HepG2 (cell line): ENCODE data around the gene HEYL. TPM values are rescaled to one million over a fixed set of nuclear protein-coding genes. Genes with fewer than 3 reads are reported as not detected.

Experiments
- ATAC-seq: fragments of 200-7000 bp; cut with Tn5 transposase; 3 replicates; pipeline ENCODE4 v1.9.1; 2020; ENCODE audit warnings: mild to moderate bottlenecking, moderate library complexity
- BruUV-seq: library from RNA; stranded (reverse); fragments of 400-500 nt; replicated peaks from 2 replicates; lab custom pipeline; 2021; lab: Mats Ljungman, UMichigan
- CTCF ChIA-PET: fragments of 300-600 bp; formaldehyde crosslinking; extraction: SDS; loops from one replicate; lab custom pipeline; 2021; ENCODE audit warnings: low total read pairs, inconsistent platforms, low intra/inter-chr PET ratio; lab: Yijun Ruan, JAX
- POLR2A ChIA-PET: fragments of 350-600 bp; sonication (Branson Sonifier 250); formaldehyde crosslinking; loops from one replicate; lab custom pipeline; 2020; ENCODE audit warnings: antibody characterized with exemption, inconsistent platforms; lab: Yijun Ruan, JAX
- DNase-seq: peaks from one replicate; pipeline ENCODE4 v3.0.0-alpha.2; 2015; ENCODE audit warnings: low spot score
- FAIRE-seq: peaks from 3 replicates; lab custom pipeline; 2011; peaks lifted over from hg19 to GRCh38; lab: Jason Lieb, UNC
- H2AFZ ChIP-seq: one replicate; pipeline ENCODE4 v1.6.1; 2011; ENCODE audit warnings: low read length, inconsistent platforms
- H3K27ac ChIP-seq: fragments of 300-600 bp; 3 replicates; pipeline ENCODE4 v1.8.0; 2011; ENCODE audit warnings: mixed run types, mild to moderate bottlenecking, mixed read lengths, low read length, inconsistent platforms; ENCODE audit not compliant: insufficient read depth; ENCODE audit errors: extremely low read length
- H3K27me3 ChIP-seq, 2 experiments: fragments of 200-600 bp in 1 of 2; 2 replicates in 1 of 2; 3 replicates in 1 of 2; pipeline versions ENCODE4 v1.6.0 to v1.8.0; 2011; ENCODE audit warnings: low read length in 2 of 2, mild to moderate bottlenecking in 2 of 2, moderate library complexity in 2 of 2, inconsistent platforms in 1 of 2; ENCODE audit not compliant: insufficient read depth in 2 of 2, control insufficient read depth in 1 of 2
- H3K36me3 ChIP-seq, 2 experiments: fragments of 200-600 bp in 1 of 2; replicated peaks in 1 of 2; 2 replicates in 1 of 2; 3 replicates in 1 of 2; pipeline versions ENCODE4 v1.5.1 to v1.8.0; 2011; ENCODE audit warnings: low read length in 2 of 2, inconsistent platforms in 1 of 2; ENCODE audit not compliant: insufficient read depth in 2 of 2, control insufficient read depth in 1 of 2
- H3K4me1 ChIP-seq: 2 replicates; pipeline ENCODE4 v1.5.1; 2012; ENCODE audit warnings: low read length, inconsistent platforms; ENCODE audit not compliant: insufficient read depth
- H3K4me2 ChIP-seq: 2 replicates; pipeline ENCODE4 v1.6.0; 2011; ENCODE audit warnings: low read depth, low read length, inconsistent platforms
- H3K4me3 ChIP-seq, 3 experiments: fragments of 200-600 bp in 1 of 3; sonication (generic), shearing (Covaris generic) in 1 of 3; replicated peaks in 1 of 3; 2 replicates each; pipeline ENCODE4 v1.5.1; 2011 to 2016; ENCODE audit warnings: low read length in 3 of 3, inconsistent platforms in 2 of 3, low read depth in 2 of 3, mild to moderate bottlenecking in 2 of 3, control low read depth in 1 of 3, mixed read lengths in 1 of 3; ENCODE audit not compliant: insufficient read depth in 1 of 3
- H3K79me2 ChIP-seq: one replicate; pipeline ENCODE4 v1.6.1; 2011; ENCODE audit warnings: low read length, inconsistent platforms; ENCODE audit not compliant: insufficient read depth
- H3K9ac ChIP-seq: 2 replicates; pipeline ENCODE4 v1.6.0; 2011; ENCODE audit warnings: mild to moderate bottlenecking, low read depth, low read length, inconsistent platforms; ENCODE audit not compliant: insufficient read depth
- H3K9me3 ChIP-seq: 2 replicates; pipeline ENCODE4 v1.5.1; 2012; ENCODE audit warnings: mild to moderate bottlenecking, low read length
- H4K20me1 ChIP-seq: 2 replicates; pipeline ENCODE4 v1.6.0; 2011; ENCODE audit warnings: inconsistent platforms, mild to moderate bottlenecking, low read length, moderate library complexity; ENCODE audit not compliant: insufficient read depth
- ARID2 ChIP-seq: sonication (generic); formaldehyde crosslinking; IDR thresholded peaks from 2 replicates; pipeline ENCODE4 v1.8.1; 2022; ENCODE audit warnings: mild to moderate bottlenecking, missing genetic modification reagents, borderline replicate concordance
- GABPA ChIP-seq, 2 experiments: IDR thresholded peaks; 2 replicates each; pipeline ENCODE4 v1.6.1; 2011 to 2016; ENCODE audit warnings: low read depth in 2 of 2, low read length in 1 of 2, missing biosample characterization in 1 of 2, missing genetic modification characterization in 1 of 2
- NFE2 ChIP-seq: sonication (generic); formaldehyde crosslinking; IDR thresholded peaks from 2 replicates; pipeline ENCODE4 v1.4.0; 2020; ENCODE audit warnings: missing genetic modification reagents
- RBAK ChIP-seq: sonication (generic); formaldehyde crosslinking; IDR thresholded peaks from 2 replicates; pipeline ENCODE4 v1.5.1; 2020; ENCODE audit warnings: mild to moderate bottlenecking, missing genetic modification reagents
- RFX5 ChIP-seq: IDR thresholded peaks from 2 replicates; pipeline ENCODE4 v1.6.1; 2011; ENCODE audit warnings: low read depth, low read length, improper control_type of control experiment
- SALL1 ChIP-seq: sonication (generic); formaldehyde crosslinking; IDR thresholded peaks from 2 replicates; pipeline ENCODE4 v1.8.0; 2022; ENCODE audit warnings: mild to moderate bottlenecking, missing genetic modification reagents
- ZFP82 ChIP-seq: sonication (generic); formaldehyde crosslinking; IDR thresholded peaks from 2 replicates; pipeline ENCODE4 v1.5.1; 2020; ENCODE audit warnings: mild to moderate bottlenecking, missing genetic modification reagents, borderline replicate concordance
- ZFX ChIP-seq: sonication (generic); formaldehyde crosslinking; IDR thresholded peaks from 2 replicates; pipeline ENCODE4 v1.4.0; 2020; ENCODE audit warnings: mild to moderate bottlenecking, low read depth, missing genetic modification reagents, moderate library complexity
- ZNF251 ChIP-seq: sonication (generic); formaldehyde crosslinking; IDR thresholded peaks from 2 replicates; pipeline ENCODE4 v1.9.0; 2021; ENCODE audit warnings: mild to moderate bottlenecking, missing genetic modification reagents
- ZNF605 ChIP-seq: sonication (generic); formaldehyde crosslinking; IDR thresholded peaks from 2 replicates; pipeline ENCODE4 v1.8.0; 2022; ENCODE audit warnings: mild to moderate bottlenecking, missing genetic modification reagents
- ZNF678 ChIP-seq: sonication (generic); formaldehyde crosslinking; IDR thresholded peaks from 2 replicates; pipeline ENCODE4 v1.4.0; 2020; ENCODE audit warnings: mild to moderate bottlenecking, missing genetic modification reagents
- ZNF777 ChIP-seq: sonication (generic); formaldehyde crosslinking; IDR thresholded peaks from 2 replicates; pipeline ENCODE4 v1.4.0; 2020; ENCODE audit warnings: missing genetic modification reagents
- ZSCAN22 ChIP-seq: sonication (generic); formaldehyde crosslinking; IDR thresholded peaks from 2 replicates; pipeline ENCODE4 v1.4.0; 2020; ENCODE audit warnings: mild to moderate bottlenecking, missing genetic modification reagents
- ZSCAN9 ChIP-seq: IDR thresholded peaks from 2 replicates; pipeline ENCODE4 v1.6.1; 2016; ENCODE audit warnings: borderline replicate concordance
- ZUFSP ChIP-seq: sonication (generic); formaldehyde crosslinking; IDR thresholded peaks from 2 replicates; pipeline ENCODE4 v1.9.0; 2021; ENCODE audit warnings: missing genetic modification reagents, mild to moderate bottlenecking, borderline replicate concordance
- WGBS: methylation state at CpG from one replicate; pipeline ENCODE4 v1.1.6; 2017; ENCODE audit warnings: low lambda C conversion rate; 5-methylcytosine and 5-hydroxymethylcytosine counted together
- in situ Hi-C: cut with HindIII; loops from 2 replicates; pipeline ENCODE4 v1.10.0; 2017; ENCODE audit warnings: low pct_unique_long_range_greater_than_20kb; ENCODE audit not compliant: extremely low pct_ligation_motif_present
- intact Hi-C: fragments of 100-400 bp; cut with micrococcal nuclease; formaldehyde crosslinking; loops from one replicate; pipeline ENCODE4 v1.10.0; 2022; ENCODE audit not compliant: unreplicated experiment
- polyA plus RNA-seq, 8 experiments: library from polyadenylated mRNA; depleted of rRNA in 3 of 8; stranded (reverse) in 7 of 8; unstranded in 1 of 8; fragments of >200 nt; fragmentation: Illumina TruSeq in 4 of 8; extraction: Trizol in 4 of 8; gene quantifications; 2 replicates each; pipeline versions ENCODE4 v1.2.1 to v1.2.3, GENCODE V29; 2011 to 2016; ENCODE audit warnings: low read depth in 4 of 8, missing spikeins in 1 of 8, mixed read lengths in 1 of 8; ENCODE audit not compliant: insufficient read depth in 1 of 8
- total RNA-seq, 5 experiments: library from RNA; depleted of rRNA; stranded (reverse); fragments of >200 nt; fragmentation: Illumina TruSeq; extraction: Trizol; gene quantifications; 2 replicates each; pipeline ENCODE4 v1.2.3, GENCODE V29; 2016; ENCODE audit warnings: low read depth in 1 of 5
- TF ChIP-seq, protein P1 (sequence below): sonication (generic); formaldehyde crosslinking; IDR thresholded peaks from 2 replicates; pipeline ENCODE4 v1.4.0; 2020; ENCODE audit warnings: missing genetic modification reagents
- TF ChIP-seq, protein P2 (sequence below): fragments of 450-650 bp; IDR thresholded peaks from 2 replicates; pipeline ENCODE4 v1.6.1; 2017; ENCODE audit warnings: mild to moderate bottlenecking
- TF ChIP-seq, protein P3 (sequence below): sonication (generic); formaldehyde crosslinking; IDR thresholded peaks from 2 replicates; pipeline ENCODE4 v1.4.0; 2020; ENCODE audit warnings: missing genetic modification reagents

The HEYL gene
- total and polyA plus RNA-seq, 2 of the 13 experiments (the other 11 are each of a cell fraction or from before 2014, with no cell fraction given), result 0.03 to 0.04 TPM

DNA sequence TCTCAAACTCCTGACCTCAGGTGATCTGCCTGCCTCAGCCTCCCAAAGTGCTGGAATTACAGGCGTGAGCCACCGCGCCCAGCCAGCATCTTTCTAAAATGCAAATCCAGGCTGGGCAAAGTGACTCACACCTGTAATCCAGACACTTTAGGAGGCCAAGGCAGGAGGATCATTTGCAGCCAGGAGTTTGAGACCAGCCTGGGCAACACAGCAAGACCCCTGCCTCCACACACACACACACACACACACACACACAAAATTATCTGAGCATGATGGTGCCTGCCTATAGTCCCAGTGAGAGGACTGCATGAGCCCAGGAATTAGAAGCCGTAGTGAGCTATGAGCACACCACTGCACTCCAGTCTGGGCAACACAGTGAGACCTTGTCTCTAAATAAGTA lies 46.1 kb downstream of the HEYL start:
- no peak overlapping the region for H2AFZ ChIP-seq
- peaks cover 5 to 24% of the 10 kb centered on the region in 2 experiments; a peak in 4 of 5 replicates for H3K27me3 ChIP-seq
- DNase-seq, result no peak
- no peak overlapping the region for H3K4me2 ChIP-seq
- no peak for FAIRE-seq
- no peak for ATAC-seq
- H3K79me2 ChIP-seq, result no peaks in the 10 kb centered on the region
- in situ Hi-C loops (no loop called here), intact Hi-C loops (no loop called here)
- no peak for TF ChIP-seq ZNF678 (CRISPR knock-in tag)
- TF ChIP-seq, protein P1, sequence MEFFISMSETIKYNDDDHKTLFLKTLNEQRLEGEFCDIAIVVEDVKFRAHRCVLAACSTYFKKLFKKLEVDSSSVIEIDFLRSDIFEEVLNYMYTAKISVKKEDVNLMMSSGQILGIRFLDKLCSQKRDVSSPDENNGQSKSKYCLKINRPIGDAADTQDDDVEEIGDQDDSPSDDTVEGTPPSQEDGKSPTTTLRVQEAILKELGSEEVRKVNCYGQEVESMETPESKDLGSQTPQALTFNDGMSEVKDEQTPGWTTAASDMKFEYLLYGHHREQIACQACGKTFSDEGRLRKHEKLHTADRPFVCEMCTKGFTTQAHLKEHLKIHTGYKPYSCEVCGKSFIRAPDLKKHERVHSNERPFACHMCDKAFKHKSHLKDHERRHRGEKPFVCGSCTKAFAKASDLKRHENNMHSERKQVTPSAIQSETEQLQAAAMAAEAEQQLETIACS, result no peak
- TF ChIP-seq ZFP82, result no peak
- no peak for TF ChIP-seq ZFX
- TF ChIP-seq RFX5, result no peak
- no peak for TF ChIP-seq RBAK
- no peak for TF ChIP-seq ZSCAN22 (CRISPR knock-in tag)
- TF ChIP-seq SALL1, result no peak
- TF ChIP-seq ZUFSP (CRISPR knock-in tag), result no peak
- TF ChIP-seq, protein P2, sequence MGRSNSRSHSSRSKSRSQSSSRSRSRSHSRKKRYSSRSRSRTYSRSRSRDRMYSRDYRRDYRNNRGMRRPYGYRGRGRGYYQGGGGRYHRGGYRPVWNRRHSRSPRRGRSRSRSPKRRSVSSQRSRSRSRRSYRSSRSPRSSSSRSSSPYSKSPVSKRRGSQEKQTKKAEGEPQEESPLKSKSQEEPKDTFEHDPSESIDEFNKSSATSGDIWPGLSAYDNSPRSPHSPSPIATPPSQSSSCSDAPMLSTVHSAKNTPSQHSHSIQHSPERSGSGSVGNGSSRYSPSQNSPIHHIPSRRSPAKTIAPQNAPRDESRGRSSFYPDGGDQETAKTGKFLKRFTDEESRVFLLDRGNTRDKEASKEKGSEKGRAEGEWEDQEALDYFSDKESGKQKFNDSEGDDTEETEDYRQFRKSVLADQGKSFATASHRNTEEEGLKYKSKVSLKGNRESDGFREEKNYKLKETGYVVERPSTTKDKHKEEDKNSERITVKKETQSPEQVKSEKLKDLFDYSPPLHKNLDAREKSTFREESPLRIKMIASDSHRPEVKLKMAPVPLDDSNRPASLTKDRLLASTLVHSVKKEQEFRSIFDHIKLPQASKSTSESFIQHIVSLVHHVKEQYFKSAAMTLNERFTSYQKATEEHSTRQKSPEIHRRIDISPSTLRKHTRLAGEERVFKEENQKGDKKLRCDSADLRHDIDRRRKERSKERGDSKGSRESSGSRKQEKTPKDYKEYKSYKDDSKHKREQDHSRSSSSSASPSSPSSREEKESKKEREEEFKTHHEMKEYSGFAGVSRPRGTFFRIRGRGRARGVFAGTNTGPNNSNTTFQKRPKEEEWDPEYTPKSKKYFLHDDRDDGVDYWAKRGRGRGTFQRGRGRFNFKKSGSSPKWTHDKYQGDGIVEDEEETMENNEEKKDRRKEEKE, result no peak
- no peak for TF ChIP-seq ARID2
- no peak for TF ChIP-seq ZNF605 (CRISPR knock-in tag)
- TF ChIP-seq ZNF251 (CRISPR knock-in tag), result no peak
- TF ChIP-seq ZNF777 (CRISPR knock-in tag), result no peak
- TF ChIP-seq ZSCAN9, result no peak
- TF ChIP-seq, protein P3, sequence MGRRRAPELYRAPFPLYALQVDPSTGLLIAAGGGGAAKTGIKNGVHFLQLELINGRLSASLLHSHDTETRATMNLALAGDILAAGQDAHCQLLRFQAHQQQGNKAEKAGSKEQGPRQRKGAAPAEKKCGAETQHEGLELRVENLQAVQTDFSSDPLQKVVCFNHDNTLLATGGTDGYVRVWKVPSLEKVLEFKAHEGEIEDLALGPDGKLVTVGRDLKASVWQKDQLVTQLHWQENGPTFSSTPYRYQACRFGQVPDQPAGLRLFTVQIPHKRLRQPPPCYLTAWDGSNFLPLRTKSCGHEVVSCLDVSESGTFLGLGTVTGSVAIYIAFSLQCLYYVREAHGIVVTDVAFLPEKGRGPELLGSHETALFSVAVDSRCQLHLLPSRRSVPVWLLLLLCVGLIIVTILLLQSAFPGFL, result no peak
- no peak for TF ChIP-seq GABPA (IDR thresholded peaks at IDR 0.05; ENCODE audit: low read depth, low read length)
- no peak for TF ChIP-seq GABPA (CRISPR knock-in tag; IDR thresholded peaks at IDR 0.05; ENCODE audit: low read depth)
- TF ChIP-seq NFE2 (CRISPR knock-in tag), result no peak
- H3K9ac ChIP-seq, result no peak overlapping the region
- H3K36me3 ChIP-seq, result no peaks in the 10 kb centered on the region
- CTCF ChIA-PET, result no interaction called here
- no peak overlapping the region for H3K4me3 ChIP-seq
- POLR2A ChIA-PET, result no interaction called here
- no peak overlapping the region for H3K27ac ChIP-seq
- no peaks in the 10 kb centered on the region for H3K9me3 ChIP-seq
- H3K4me1 ChIP-seq, result no peaks in the 10 kb centered on the region
- no peaks in the 10 kb centered on the region for H4K20me1 ChIP-seq
- no TSS peak for BruUV-seq
- WGBS, result 68% methylated on average over 3 of the region's 4 CpGs
